OCI-LY1 (cell line): ENCODE measurements around the gene USH2A.

Experiments
- H2AFZ ChIP-seq: fragments of 200-600 bp; sonication (generic), shearing (Covaris generic); 2 replicates; pipeline ENCODE4 v1.6.0; 2014; ENCODE audit warnings: antibody characterized with exemption, mild to moderate bottlenecking, low read length
- H3F3A ChIP-seq: fragments of 200-600 bp; sonication (generic), shearing (Covaris generic); 2 replicates; pipeline ENCODE4 v1.6.0; 2014; ENCODE audit warnings: mild to moderate bottlenecking, antibody characterized with exemption, low read length, moderate library complexity; ENCODE audit not compliant: insufficient read depth
- H3K27ac ChIP-seq: fragments of 200-600 bp; sonication (generic); 2 replicates; pipeline ENCODE4 v1.5.1; 2014; ENCODE audit warnings: low read length, mixed run types, mild to moderate bottlenecking, low read depth; ENCODE audit not compliant: poor library complexity, severe bottlenecking
- H3K27me3 ChIP-seq: fragments of 200-600 bp; sonication (generic); 2 replicates; pipeline ENCODE4 v1.6.0; 2014; ENCODE audit warnings: antibody characterized with exemption, mild to moderate bottlenecking, low read length, moderate library complexity; ENCODE audit not compliant: insufficient read depth
- H3K36me3 ChIP-seq: fragments of 200-600 bp; sonication (generic); 2 replicates; pipeline ENCODE4 v1.6.1; 2014; ENCODE audit warnings: mild to moderate bottlenecking, antibody characterized with exemption, low read length, moderate library complexity, mixed read lengths; ENCODE audit not compliant: insufficient read depth
- H3K4me1 ChIP-seq: fragments of 200-600 bp; sonication (generic); 2 replicates; pipeline ENCODE4 v1.5.1; 2014; ENCODE audit warnings: mild to moderate bottlenecking, low read length, moderate library complexity; ENCODE audit not compliant: insufficient read depth, severe bottlenecking
- H3K4me2 ChIP-seq: fragments of 200-600 bp; sonication (generic), shearing (Covaris generic); 2 replicates; pipeline ENCODE4 v1.6.1; 2014; ENCODE audit warnings: low read length
- H3K4me3 ChIP-seq: fragments of 200-600 bp; sonication (generic); 2 replicates; pipeline ENCODE4 v1.5.1; 2014; ENCODE audit warnings: low read length, low read depth, mild to moderate bottlenecking, mixed read lengths; ENCODE audit not compliant: poor library complexity, severe bottlenecking
- H3K79me2 ChIP-seq: fragments of 200-600 bp; shearing (Covaris generic); 2 replicates; pipeline ENCODE4 v1.6.1; 2016; ENCODE audit warnings: mixed run types, low read length, mixed read lengths; ENCODE audit not compliant: insufficient read depth
- H3K9ac ChIP-seq: fragments of 200-600 bp; sonication (generic), shearing (Covaris generic); 2 replicates; pipeline ENCODE4 v1.6.1; 2014; ENCODE audit warnings: mild to moderate bottlenecking, low read length, mixed read lengths
- H3K9me2 ChIP-seq: fragments of 200-600 bp; sonication (generic), shearing (Covaris generic); 2 replicates; pipeline ENCODE4 v1.6.1; 2014; ENCODE audit warnings: low read depth, mild to moderate bottlenecking, low read length, mixed read lengths
- H3K9me3 ChIP-seq: fragments of 200-600 bp; shearing (Covaris generic); 2 replicates; pipeline ENCODE4 v1.6.1; 2014; ENCODE audit warnings: low read length, mixed read lengths
- H4K20me1 ChIP-seq: fragments of 200-600 bp; sonication (generic), shearing (Covaris generic); 2 replicates; pipeline ENCODE4 v1.6.0; 2016; ENCODE audit warnings: mild to moderate bottlenecking, low read length; ENCODE audit not compliant: insufficient read depth
- EZH2 ChIP-seq: fragments of 200-600 bp; sonication (generic), shearing (Covaris generic); IDR thresholded peaks from 2 replicates; pipeline ENCODE4 v1.8.0; 2017; ENCODE audit warnings: borderline replicate concordance, mixed run types, mild to moderate bottlenecking, antibody characterized with exemption, low read length, moderate library complexity, mixed read lengths
- TF ChIP-seq, protein P1 (sequence below): fragments of 200-600 bp; sonication (generic), shearing (Covaris generic); IDR thresholded peaks from 2 replicates; pipeline ENCODE4 v1.5.1; 2017; ENCODE audit warnings: mild to moderate bottlenecking, antibody characterized with exemption, low read length, moderate library complexity, mixed read lengths

USH2A gene

DNA sequence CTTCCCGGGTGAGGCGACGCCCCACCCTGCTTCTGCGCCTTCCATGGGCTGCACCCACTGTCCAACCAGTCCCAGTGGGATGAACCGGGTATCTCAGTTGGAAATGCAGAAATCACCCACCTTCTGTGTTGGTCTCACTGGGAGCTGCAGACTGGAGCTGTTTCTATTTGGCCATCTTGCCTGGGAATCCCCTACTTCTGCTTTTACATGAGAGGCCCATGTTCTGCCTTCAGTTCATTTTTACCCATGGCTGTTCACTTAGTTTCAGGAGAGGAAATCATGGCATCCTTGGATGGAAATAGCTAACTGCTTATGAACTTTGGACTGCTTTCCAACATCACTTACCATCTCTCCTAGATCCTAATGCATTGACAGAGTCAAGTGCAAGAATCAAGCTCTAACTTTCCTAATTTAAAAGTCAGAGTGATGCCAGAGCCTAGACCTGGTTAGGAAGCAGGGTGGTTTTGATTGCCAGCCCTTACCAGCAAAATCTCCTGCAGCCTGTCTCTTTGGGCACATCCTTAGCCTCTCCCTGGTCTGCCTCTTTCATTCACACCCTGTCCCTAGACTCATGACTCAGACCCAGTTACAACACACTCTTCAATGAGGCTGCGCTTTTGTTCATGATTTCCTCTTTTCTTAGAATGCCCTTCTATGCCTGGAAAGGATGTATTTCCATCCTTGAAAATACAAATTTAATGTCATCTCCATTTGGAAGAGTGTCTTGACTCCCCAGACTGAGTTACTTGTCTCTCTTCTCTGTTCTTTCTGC is 719.0 kb downstream of the USH2A start:
- H3K4me2 ChIP-seq: no peak overlapping the region
- no peaks in the 10 kb centered on the region for H3F3A ChIP-seq
- H3K9me2 ChIP-seq: no peaks in the 10 kb centered on the region
- H2AFZ ChIP-seq: no peak overlapping the region
- H3K9ac ChIP-seq: no peak overlapping the region
- no peaks in the 10 kb centered on the region for H4K20me1 ChIP-seq
- no peaks in the 10 kb centered on the region for H3K36me3 ChIP-seq
- no peaks in the 10 kb centered on the region for H3K27me3 ChIP-seq
- TF ChIP-seq, protein P1, sequence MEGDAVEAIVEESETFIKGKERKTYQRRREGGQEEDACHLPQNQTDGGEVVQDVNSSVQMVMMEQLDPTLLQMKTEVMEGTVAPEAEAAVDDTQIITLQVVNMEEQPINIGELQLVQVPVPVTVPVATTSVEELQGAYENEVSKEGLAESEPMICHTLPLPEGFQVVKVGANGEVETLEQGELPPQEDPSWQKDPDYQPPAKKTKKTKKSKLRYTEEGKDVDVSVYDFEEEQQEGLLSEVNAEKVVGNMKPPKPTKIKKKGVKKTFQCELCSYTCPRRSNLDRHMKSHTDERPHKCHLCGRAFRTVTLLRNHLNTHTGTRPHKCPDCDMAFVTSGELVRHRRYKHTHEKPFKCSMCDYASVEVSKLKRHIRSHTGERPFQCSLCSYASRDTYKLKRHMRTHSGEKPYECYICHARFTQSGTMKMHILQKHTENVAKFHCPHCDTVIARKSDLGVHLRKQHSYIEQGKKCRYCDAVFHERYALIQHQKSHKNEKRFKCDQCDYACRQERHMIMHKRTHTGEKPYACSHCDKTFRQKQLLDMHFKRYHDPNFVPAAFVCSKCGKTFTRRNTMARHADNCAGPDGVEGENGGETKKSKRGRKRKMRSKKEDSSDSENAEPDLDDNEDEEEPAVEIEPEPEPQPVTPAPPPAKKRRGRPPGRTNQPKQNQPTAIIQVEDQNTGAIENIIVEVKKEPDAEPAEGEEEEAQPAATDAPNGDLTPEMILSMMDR: no peak
- TF ChIP-seq EZH2: no peak
- H3K9me3 ChIP-seq: no peaks in the 10 kb centered on the region
- H3K4me3 ChIP-seq: no peak overlapping the region
- H3K79me2 ChIP-seq: no peaks in the 10 kb centered on the region
- no peaks in the 10 kb centered on the region for H3K4me1 ChIP-seq
- no peak overlapping the region for H3K27ac ChIP-seq

DNA sequence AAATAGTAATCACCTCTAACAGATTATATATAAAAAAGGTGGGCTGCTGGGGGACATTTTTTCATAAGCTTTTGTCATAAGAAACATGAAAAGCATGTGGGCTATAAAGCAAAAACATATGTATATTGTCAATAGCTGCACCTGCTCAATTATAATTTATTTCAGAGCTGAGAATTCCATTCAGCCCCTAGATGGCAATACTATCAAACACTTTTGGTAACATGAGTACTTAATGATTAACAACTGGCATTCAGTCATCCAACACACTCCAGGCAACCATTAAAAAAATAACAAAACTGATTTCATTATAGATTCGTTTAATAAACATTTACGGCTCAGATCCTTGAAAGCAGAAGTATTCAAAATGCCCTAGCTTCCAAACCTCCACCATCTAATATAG is 741.0 kb downstream of the USH2A start:
- no peaks in the 10 kb centered on the region for H4K20me1 ChIP-seq
- TF ChIP-seq, protein P1: peak; percentile 5; the same call in 1 of the 2 replicates
- no peak for TF ChIP-seq EZH2
- H3K9me2 ChIP-seq: no peaks in the 10 kb centered on the region
- no peaks in the 10 kb centered on the region for H3K27me3 ChIP-seq
- H3K9me3 ChIP-seq: no peaks in the 10 kb centered on the region
- H3K36me3 ChIP-seq: no peaks in the 10 kb centered on the region
- H3K4me3 ChIP-seq: no peak overlapping the region
- H3K27ac ChIP-seq: no peak overlapping the region
- no peak overlapping the region for H3K9ac ChIP-seq
- no peak overlapping the region for H2AFZ ChIP-seq
- H3F3A ChIP-seq: no peaks in the 10 kb centered on the region
- H3K79me2 ChIP-seq: no peaks in the 10 kb centered on the region
- no peaks in the 10 kb centered on the region for H3K4me1 ChIP-seq
- no peak overlapping the region for H3K4me2 ChIP-seq

DNA sequence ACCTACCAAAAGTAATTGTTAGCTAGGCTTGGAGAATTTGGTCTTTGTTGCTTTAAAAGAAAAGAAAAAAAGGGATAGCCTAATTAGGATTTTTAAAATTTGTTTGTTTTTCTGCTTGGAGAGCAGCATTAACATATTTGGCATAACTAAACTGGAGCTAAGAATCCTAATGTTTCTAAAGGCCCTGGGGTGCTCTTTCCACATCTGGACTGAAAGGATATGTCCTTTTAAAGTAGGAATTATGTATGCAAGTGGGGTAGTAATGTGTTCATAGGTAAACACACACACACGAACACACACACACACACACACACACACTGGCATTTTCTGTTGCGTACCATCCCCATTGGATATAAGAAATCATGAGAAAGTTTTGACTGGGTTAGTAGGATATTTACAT is 742.2 kb downstream of the USH2A start:
- no peaks in the 10 kb centered on the region for H3K9me2 ChIP-seq
- H3K9ac ChIP-seq: no peak overlapping the region
- no peaks in the 10 kb centered on the region for H4K20me1 ChIP-seq
- H3K79me2 ChIP-seq: no peaks in the 10 kb centered on the region
- no peak overlapping the region for H3K4me3 ChIP-seq
- no peaks in the 10 kb centered on the region for H3K4me1 ChIP-seq
- H3K9me3 ChIP-seq: no peaks in the 10 kb centered on the region
- H2AFZ ChIP-seq: no peak overlapping the region
- no peaks in the 10 kb centered on the region for H3K36me3 ChIP-seq
- no peak overlapping the region for H3K27ac ChIP-seq
- TF ChIP-seq EZH2: no peak
- TF ChIP-seq, protein P1: no peak
- no peaks in the 10 kb centered on the region for H3K27me3 ChIP-seq
- H3K4me2 ChIP-seq: no peak overlapping the region
- H3F3A ChIP-seq: no peaks in the 10 kb centered on the region
